Ovary (tissue), 10 donors: ENCODE data around the gene VPS37D. TPM values are rescaled to one million over a fixed set of nuclear protein-coding genes. Genes with fewer than 3 reads are reported as not detected.
"Not testable (repeated sequence)": the region's sequence is repeated elsewhere in the genome, so short reads cannot be mapped to it uniquely, and the experiment has no call there.

Experiments
- DNase-seq, 5 donors: peaks; one replicate each; pipeline ENCODE4 v3.0.0-alpha.2; 2019 to 2020
- H3K27ac ChIP-seq, 2 donors: fragments of 200-600 bp; one replicate each; pipeline versions ENCODE4 v1.5.1 to v1.8.0; 2019 to 2022
- H3K27me3 ChIP-seq: fragments of 200-600 bp; one replicate; pipeline ENCODE4 v1.8.0; 2022
- H3K36me3 ChIP-seq: fragments of 200-600 bp; sonication (generic); one replicate; pipeline ENCODE4 v1.5.1; 2019
- H3K4me1 ChIP-seq: one replicate; pipeline ENCODE4 v1.8.1; 2013; ENCODE audit warnings: mild to moderate bottlenecking, moderate library complexity; ENCODE audit not compliant: insufficient read depth
- H3K4me3 ChIP-seq: fragments of 200-600 bp; sonication (generic); one replicate; pipeline ENCODE4 v1.5.1; 2017
- H3K9me3 ChIP-seq, 2 donors: fragments of 200-600 bp in 1 of 2; sonication (generic) in 1 of 2; one replicate each; pipeline versions ENCODE4 v1.5.1 to v1.8.1; 2013 to 2019; ENCODE audit warnings: mild to moderate bottlenecking in 1 of 2, moderate library complexity in 1 of 2
- EP300 ChIP-seq: sonication (generic); formaldehyde crosslinking; IDR thresholded peaks from one replicate; pipeline ENCODE4 v1.6.1; 2017; ENCODE audit warnings: antibody characterized with exemption
- POLR2A ChIP-seq: fragments of 450-650 bp; IDR thresholded peaks from one replicate; pipeline ENCODE4 v1.6.1; 2017; ENCODE audit warnings: antibody characterized with exemption, mild to moderate bottlenecking, moderate library complexity
- WGBS, 3 donors: extraction: QIAGEN DNeasy Blood & Tissue Kit in 1 of 3; methylation state at CpG; one replicate each; pipeline versions ENCODE4 v1.1.5 to v1.1.7; 2013 to 2017; 5-methylcytosine and 5-hydroxymethylcytosine counted together
- intact Hi-C, 4 donors: fragments of 100-400 bp; cut with DNase I; formaldehyde crosslinking; loops; one replicate each; pipeline versions ENCODE4 v1.11.0 to v1.15.1; 2022 to 2023
- long read RNA-seq, 3 donors: library from polyadenylated mRNA in 2 of 3; unstranded in 2 of 3; transcript quantifications; one replicate each; pipeline ENCODE4 v2.0.0 and lab custom pipeline, GENCODE V29; 2021 to 2026
- polyA plus RNA-seq, 2 donors: library from polyadenylated mRNA; stranded (reverse); fragments of 200-250 nt in 1 of 2; fragments of 350-450 nt in 1 of 2; fragmentation: Illumina TruSeq in 1 of 2; extraction: RNeasy Lipid Tissue Mini Kit (QIAGEN cat#74804) in 1 of 2; gene quantifications; one replicate each; pipeline ENCODE4 v1.2.3, GENCODE V29; 2013 to 2014
- total RNA-seq, 7 donors: library from RNA; depleted of rRNA in 2 of 7; stranded (reverse); fragments of >200 nt in 2 of 7; fragmentation: NEBNext Ultra II Directional in 3 of 7; extraction: Animal tissue kit (Norgen Biotek cat#: 25700) in 3 of 7; gene quantifications; one replicate each; pipeline versions ENCODE4 v1.1.0 to v1.2.4, GENCODE V29; 2016 to 2023
- TF ChIP-seq, protein P1 (sequence below), 3 donors: fragments of 450-650 bp in 2 of 3; fragments of 200-600 bp in 1 of 3; IDR thresholded peaks; one replicate each; pipeline versions ENCODE4 v1.5.1 to v1.8.0; 2016 to 2022; ENCODE audit warnings: antibody characterized with exemption in 3 of 3, mild to moderate bottlenecking in 1 of 3
- donor health status: DM: no; HTN: no; CAD: no; lungs with moderate emphysema.
- donor health status: DM: no; HTN: no; CAD: no.
- donor health status: Bipolar disorder and iron deficiency.
- donor health status: DM: yes; HTN: yes; CAD: no.
- donor health status: DM: no; HTN: no; CAD: no.
- donor health status: DM: yes; HTN: yes; CAD: no.

The VPS37D gene
- total RNA-seq (1 to 10 TPM; 4.7 to 8.8 (median 6.3) TPM), polyA plus RNA-seq (1 to 10 TPM in 1 of 2 donors, under 1 TPM in 1; 0.28 to 6.1 TPM)
- long read RNA-seq, donor 1 = 0 reads
- long read RNA-seq, donor 2, transcript VPS37D-201 (4 exons, 1,624 nt) = major isoform, 6 of 6 reads
- long read RNA-seq, donor 2, partial matches to known transcripts = 0 of 6 reads
- long read RNA-seq, donor 2, other reads (novel, unspliced or antisense) = 0 of 6 reads
- long read RNA-seq, donor 3, transcript VPS37D-201 (4 exons, 1,624 nt) = major isoform, 23 of 25 reads
- long read RNA-seq, donor 3, partial matches to known transcripts = 1 of 25 reads
- long read RNA-seq, donor 3, other reads (novel, unspliced or antisense) = 1 of 25 reads

DNA sequence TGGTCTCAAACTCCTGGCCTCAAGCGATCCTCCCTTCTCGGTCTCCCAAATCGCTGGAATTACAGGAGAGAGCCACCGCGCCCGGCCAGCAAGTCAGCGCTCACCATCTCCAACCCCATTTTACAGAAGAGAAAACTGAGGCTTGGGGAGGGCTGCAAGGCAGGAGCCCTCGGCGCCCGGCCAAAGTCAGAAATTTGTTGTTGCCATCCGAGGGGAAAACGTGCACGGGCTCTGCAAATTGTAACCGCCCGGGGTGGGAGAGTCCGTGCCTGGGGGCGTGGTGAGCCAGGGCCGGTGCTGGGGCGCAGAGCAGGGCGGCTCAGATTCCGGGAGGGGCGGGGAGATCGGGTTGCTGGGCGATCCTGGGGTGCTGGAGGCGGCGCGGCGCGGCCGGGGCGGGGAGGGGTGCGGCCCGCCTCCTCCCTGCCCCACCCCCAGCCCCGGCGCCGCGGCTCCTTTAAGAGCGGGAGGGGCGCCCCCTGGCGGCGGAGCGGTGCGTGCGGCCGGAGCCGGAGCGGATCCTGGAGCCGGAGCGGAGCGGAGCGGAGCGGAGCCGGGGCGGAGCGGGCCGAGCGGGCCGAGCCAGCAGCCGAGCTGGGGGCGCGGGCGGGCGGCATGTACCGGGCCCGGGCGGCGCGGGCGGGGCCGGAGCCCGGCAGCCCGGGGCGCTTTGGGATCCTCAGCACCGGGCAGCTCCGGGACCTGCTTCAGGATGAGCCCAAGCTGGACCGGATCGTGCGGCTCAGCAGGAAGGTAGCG is at the start of gene VPS37D:
Gene VPS37D, plus strand, starts transcription at position 488 of the 759 bp plus-strand sequence. Its CDS starts 128 bp downstream, at position 616.
- Histone ChIP-seq H3K4me1 (peaks cover 8% of the 10 kb centered on the region), H3K27ac (no peak within 1 kb of the TSS), H3K27me3 (no peaks in the 10 kb centered on the region), H3K9me3 (peaks cover 0 to 4% of the 10 kb centered on the region in 2 donors), H3K4me3 (peak within 1 kb of the TSS; percentile 43), H3K36me3 (no peaks in the 10 kb centered on the region)
- DNase-seq = peak; percentile 89 to 95 (median 94)
- 2 to 6% (median 4%) methylated on average over 37 to 79 of the region's 79 CpGs for WGBS, 3 donors
- intact Hi-C loops = loop anchor here in 3 of 4 donors (10.0 kb wide), 2 partner anchors 57 to 63 kb away; no protein-coding TSS in a partner anchor
- TF ChIP-seq POLR2A = no peak
- no peak for TF ChIP-seq EP300
- TF ChIP-seq, protein P1, sequence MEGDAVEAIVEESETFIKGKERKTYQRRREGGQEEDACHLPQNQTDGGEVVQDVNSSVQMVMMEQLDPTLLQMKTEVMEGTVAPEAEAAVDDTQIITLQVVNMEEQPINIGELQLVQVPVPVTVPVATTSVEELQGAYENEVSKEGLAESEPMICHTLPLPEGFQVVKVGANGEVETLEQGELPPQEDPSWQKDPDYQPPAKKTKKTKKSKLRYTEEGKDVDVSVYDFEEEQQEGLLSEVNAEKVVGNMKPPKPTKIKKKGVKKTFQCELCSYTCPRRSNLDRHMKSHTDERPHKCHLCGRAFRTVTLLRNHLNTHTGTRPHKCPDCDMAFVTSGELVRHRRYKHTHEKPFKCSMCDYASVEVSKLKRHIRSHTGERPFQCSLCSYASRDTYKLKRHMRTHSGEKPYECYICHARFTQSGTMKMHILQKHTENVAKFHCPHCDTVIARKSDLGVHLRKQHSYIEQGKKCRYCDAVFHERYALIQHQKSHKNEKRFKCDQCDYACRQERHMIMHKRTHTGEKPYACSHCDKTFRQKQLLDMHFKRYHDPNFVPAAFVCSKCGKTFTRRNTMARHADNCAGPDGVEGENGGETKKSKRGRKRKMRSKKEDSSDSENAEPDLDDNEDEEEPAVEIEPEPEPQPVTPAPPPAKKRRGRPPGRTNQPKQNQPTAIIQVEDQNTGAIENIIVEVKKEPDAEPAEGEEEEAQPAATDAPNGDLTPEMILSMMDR (IDR thresholded peaks at IDR 0.05) = peak; percentile 56 to 93 (median 91)

DNA sequence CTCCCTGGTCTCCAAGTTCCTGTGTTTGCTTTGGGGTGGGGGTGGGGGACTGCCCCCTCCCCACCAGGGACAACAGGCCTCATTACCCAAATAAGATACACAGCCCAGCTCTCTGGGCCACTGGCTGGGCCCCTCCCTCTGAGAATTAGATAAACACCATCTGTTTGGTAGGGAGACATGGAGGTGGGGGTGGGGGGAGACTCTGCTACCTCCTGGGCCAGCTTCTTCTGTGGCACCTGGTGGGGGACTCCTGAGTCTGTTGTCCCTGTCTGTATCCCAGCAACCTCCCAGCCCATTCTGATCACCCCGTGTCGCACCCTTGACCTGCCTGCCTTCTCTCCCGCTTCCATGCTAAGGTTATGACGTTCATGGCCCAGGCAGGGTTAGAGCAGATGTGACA is 49.1 kb upstream of the VPS37D start:
- H3K27ac ChIP-seq = no peak overlapping the region
- WGBS, 3 donors = 72 to 79% (median 77%) methylated on average over 4 of the region's 4 CpGs
- H3K4me1 ChIP-seq = peaks cover 9% of the 10 kb centered on the region
- no peak for TF ChIP-seq POLR2A
- TF ChIP-seq, protein P1 (IDR thresholded peaks at IDR 0.05) = no peak
- no peak for TF ChIP-seq EP300
- no peaks in the 10 kb centered on the region for H3K36me3 ChIP-seq
- H3K4me3 ChIP-seq = no peak overlapping the region
- no peaks in the 10 kb centered on the region for H3K27me3 ChIP-seq
- H3K9me3 ChIP-seq = no peaks in the 10 kb centered on the region
- intact Hi-C loops = no loop called here
- no peak for DNase-seq

DNA sequence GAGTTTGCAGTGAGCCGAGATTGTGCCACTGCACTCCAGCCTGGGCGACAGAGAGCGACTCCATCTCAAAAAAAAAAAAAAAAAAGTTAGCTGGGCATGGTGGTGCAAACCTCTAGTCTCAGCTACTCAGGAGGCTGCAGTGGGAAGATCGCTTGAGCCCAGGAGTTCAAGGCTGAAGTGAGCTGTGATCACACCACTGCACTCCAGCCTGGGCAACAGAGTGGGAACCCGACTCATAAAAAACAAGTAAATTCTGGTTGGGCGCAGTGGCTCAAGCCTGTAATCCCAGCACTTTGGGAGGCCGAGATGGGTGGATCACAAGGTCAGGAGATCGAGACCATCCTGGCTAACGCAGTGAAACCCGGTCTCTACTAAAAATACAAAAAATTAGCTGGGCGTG is 48.2 kb upstream of the VPS37D start:
- peaks cover 13% of the 10 kb centered on the region for H3K4me1 ChIP-seq
- H3K36me3 ChIP-seq, DNase-seq, intact Hi-C loops, H3K9me3 ChIP-seq, H3K27me3 ChIP-seq, H3K27ac ChIP-seq, H3K4me3 ChIP-seq: not testable (repeated sequence)
- 81 to 89% (median 84%) methylated on average over 11 of the region's 11 CpGs for WGBS, 3 donors

- DNase-seq = no peak
- no peaks in the 10 kb centered on the region for H3K27me3 ChIP-seq
- peaks cover 13% of the 10 kb centered on the region for H3K4me1 ChIP-seq
- WGBS, 3 donors = 23 to 39% (median 31%) methylated on average over 7 of the region's 7 CpGs
- no peaks in the 10 kb centered on the region for H3K36me3 ChIP-seq
- no peak for TF ChIP-seq POLR2A
- TF ChIP-seq, protein P1 (IDR thresholded peaks at IDR 0.05) = no peak
- TF ChIP-seq EP300 = no peak
- intact Hi-C loops = no loop called here
- no peak overlapping the region for H3K4me3 ChIP-seq
- H3K27ac ChIP-seq = no peak overlapping the region
- no peaks in the 10 kb centered on the region for H3K9me3 ChIP-seq
Measured at GRCh38 chr7:73621168-73622063, 46.2 kb upstream of the VPS37D start.
